ENCODE results near the gene ADRB1.

Gene ADRB1

GRCh38 chr10:114058297-114058696 is 14.6 kb downstream of the ADRB1 start:
- no peak for DNase-seq

- no peak for DNase-seq
These were observed 15.9 kb downstream of the ADRB1 start for GRCh38 chr10:114059561-114059960.

- DNase-seq, result no peak
These were observed 16.8 kb downstream of the ADRB1 start for GRCh38 chr10:114060456-114060855.

- no peak for DNase-seq
These were observed 17.5 kb downstream of the ADRB1 start for GRCh38 chr10:114061148-114061547.

- DNase-seq, result no peak
These were observed 18.1 kb downstream of the ADRB1 start for GRCh38 chr10:114061789-114062188.

- no peak for DNase-seq
These were observed 20.7 kb downstream of the ADRB1 start for GRCh38 chr10:114064151-114065048.

- DNase-seq, result no peak
These were observed 21.4 kb downstream of the ADRB1 start for GRCh38 chr10:114065049-114065435.

- no peak for DNase-seq
These were observed 24.5 kb downstream of the ADRB1 start for GRCh38 chr10:114068054-114068707.

- DNase-seq, result no peak
These were observed 27.0 kb downstream of the ADRB1 start for GRCh38 chr10:114070710-114071109.

- DNase-seq, result no peak
These were observed 27.5 kb downstream of the ADRB1 start for GRCh38 chr10:114071178-114071577.

- DNase-seq, result no peak
These were observed 29.9 kb downstream of the ADRB1 start for GRCh38 chr10:114073395-114074186.

- DNase-seq, result no peak
These were observed 31.4 kb downstream of the ADRB1 start for GRCh38 chr10:114075093-114075492.

- no peak for DNase-seq
These were observed 33.7 kb downstream of the ADRB1 start for GRCh38 chr10:114077347-114077746.

- no peak for DNase-seq
These were observed 34.2 kb downstream of the ADRB1 start for GRCh38 chr10:114077815-114078219.

GRCh38 chr10:114078346-114078745 is 34.7 kb downstream of the ADRB1 start:
- no peak for DNase-seq

GRCh38 chr10:114079421-114079820 is 35.8 kb downstream of the ADRB1 start:
- no peak for DNase-seq

GRCh38 chr10:114081911-114082583 is 38.4 kb downstream of the ADRB1 start:
- no peak for DNase-seq

GRCh38 chr10:114083040-114083439 is 39.4 kb downstream of the ADRB1 start:
- DNase-seq, result no peak

GRCh38 chr10:114084215-114084614 is 40.5 kb downstream of the ADRB1 start:
- no peak for DNase-seq

- DNase-seq, result no peak
These were observed 43.6 kb downstream of the ADRB1 start for GRCh38 chr10:114087255-114087654.

- no peak for DNase-seq
These were observed 44.0 kb downstream of the ADRB1 start for GRCh38 chr10:114087655-114088054.

- no peak for DNase-seq
These were observed 51.1 kb downstream of the ADRB1 start for GRCh38 chr10:114094795-114095194.
